ENCODE data around the gene CDK11B.

The CDK11B gene

DNA sequence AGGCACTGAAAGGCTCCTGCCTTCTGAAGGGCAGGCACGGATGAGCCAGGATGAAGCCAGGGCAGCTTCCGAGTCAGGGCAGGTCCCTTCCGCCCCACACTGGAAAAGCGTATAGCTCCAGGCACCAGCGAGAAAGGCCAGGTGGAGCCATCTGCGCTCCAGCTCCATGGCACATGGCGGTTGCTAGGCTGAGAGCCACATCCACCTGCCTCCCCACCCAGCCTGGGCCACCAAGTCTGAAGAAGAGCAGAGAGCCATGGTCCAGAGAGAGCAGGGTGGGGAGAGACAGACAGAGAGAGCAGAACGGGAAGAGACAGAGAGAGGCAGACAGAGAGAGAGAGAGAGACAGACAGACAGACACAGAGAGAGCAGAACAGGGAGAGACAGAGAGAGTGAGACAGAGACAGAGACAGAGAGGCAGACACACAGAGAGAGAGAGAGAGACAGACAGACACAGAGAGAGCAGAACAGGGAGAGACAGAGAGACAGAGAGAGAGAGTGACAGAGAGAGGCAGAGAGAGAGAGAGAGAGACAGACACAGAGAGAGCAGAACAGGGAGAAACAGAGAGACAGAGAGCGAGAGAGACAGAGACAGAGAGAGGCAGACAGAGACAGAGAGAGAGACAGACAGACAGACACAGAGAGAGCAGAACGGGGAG is 64.1 kb downstream of the CDK11B start:
- no peak overlapping the region for H3K4me3 ChIP-seq (ENCODE audit: low read depth, low read length)
- TF ChIP-seq, protein P1, sequence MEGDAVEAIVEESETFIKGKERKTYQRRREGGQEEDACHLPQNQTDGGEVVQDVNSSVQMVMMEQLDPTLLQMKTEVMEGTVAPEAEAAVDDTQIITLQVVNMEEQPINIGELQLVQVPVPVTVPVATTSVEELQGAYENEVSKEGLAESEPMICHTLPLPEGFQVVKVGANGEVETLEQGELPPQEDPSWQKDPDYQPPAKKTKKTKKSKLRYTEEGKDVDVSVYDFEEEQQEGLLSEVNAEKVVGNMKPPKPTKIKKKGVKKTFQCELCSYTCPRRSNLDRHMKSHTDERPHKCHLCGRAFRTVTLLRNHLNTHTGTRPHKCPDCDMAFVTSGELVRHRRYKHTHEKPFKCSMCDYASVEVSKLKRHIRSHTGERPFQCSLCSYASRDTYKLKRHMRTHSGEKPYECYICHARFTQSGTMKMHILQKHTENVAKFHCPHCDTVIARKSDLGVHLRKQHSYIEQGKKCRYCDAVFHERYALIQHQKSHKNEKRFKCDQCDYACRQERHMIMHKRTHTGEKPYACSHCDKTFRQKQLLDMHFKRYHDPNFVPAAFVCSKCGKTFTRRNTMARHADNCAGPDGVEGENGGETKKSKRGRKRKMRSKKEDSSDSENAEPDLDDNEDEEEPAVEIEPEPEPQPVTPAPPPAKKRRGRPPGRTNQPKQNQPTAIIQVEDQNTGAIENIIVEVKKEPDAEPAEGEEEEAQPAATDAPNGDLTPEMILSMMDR (conservative IDR thresholded peaks at IDR 0.05; ENCODE audit: low read depth, low read length), result no peak
- DNase-seq (ENCODE audit: low read depth), result no peak

DNA sequence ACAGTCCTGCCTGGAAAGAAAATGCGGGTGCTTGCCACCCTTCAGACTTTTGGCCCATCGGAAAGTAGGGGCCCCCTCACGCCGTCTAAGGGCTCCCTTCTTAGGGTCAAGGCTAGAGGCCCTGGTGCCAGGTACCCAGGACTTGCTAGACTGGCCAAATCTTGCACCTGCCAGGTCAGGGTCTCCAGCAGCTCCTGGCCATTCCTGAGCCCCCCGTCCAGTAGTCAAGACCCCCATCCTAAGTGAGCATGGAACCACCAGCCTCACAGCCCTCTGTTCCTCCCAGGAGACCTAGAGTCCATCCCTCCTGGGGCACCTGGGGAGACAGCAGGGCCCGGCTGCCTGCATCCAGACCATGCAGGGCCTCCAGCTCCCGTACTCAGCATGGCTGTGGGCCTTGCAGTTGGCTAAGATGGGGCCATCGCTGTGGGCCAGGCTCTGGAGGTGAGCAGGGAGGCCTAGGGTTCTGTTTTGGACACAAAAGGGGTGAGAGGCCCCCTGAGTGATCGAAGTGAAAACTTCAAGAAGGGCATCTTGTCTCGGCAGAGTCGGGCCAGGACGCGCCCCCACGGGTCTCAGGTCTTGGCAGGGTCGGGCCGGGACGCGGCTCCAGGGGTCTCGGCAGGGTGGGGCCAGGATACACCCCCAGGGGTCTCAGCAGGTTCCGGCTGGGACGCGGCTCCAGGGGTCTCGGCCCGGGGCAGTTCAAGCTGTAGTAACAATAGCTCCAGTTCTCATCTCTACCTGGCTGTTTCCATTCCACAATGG is 64.8 kb downstream of the CDK11B start:
- no peak overlapping the region for H3K4me3 ChIP-seq (ENCODE audit: low read depth, low read length)
- DNase-seq (ENCODE audit: low read depth), result no peak
- TF ChIP-seq, protein P1 (conservative IDR thresholded peaks at IDR 0.05; ENCODE audit: low read depth, low read length), result no peak

DNA sequence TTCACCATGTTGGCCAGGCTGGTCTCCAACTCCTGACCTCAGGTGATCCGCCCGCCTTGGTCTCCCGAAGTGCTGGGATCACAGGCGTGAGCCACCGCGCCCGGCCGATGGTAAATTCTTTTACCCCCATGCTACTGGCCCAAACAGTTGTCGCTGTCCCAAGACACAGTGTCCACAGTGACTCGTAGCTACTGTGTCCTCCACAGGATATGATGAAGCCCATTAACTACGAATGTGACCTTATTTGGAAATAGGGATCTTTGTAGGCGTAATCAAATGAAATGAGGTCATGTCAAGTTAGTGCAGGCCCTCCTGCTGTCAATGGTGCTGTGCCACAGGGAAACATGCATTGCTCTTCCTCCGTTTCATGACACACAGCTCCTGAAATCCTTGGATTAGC is 67.4 kb downstream of the CDK11B start:
- no peak overlapping the region for H3K4me3 ChIP-seq (ENCODE audit: low read depth, low read length)
- no peak for DNase-seq (ENCODE audit: low read depth)
- TF ChIP-seq, protein P1 (conservative IDR thresholded peaks at IDR 0.05; ENCODE audit: low read depth, low read length), result no peak
